NT2/D1 (cell line): Measurements from ENCODE around the gene GRM7.

Source experiments
- YY1 ChIP-seq: IDR thresholded peaks from 2 replicates; pipeline ENCODE4 v1.6.1; 2011; ENCODE audit not compliant: insufficient read length, insufficient read depth
- ZNF274 ChIP-seq: IDR thresholded peaks from 2 replicates; pipeline ENCODE4 v1.6.1; 2011; ENCODE audit warnings: mild to moderate bottlenecking, low read depth, low read length

DNA sequence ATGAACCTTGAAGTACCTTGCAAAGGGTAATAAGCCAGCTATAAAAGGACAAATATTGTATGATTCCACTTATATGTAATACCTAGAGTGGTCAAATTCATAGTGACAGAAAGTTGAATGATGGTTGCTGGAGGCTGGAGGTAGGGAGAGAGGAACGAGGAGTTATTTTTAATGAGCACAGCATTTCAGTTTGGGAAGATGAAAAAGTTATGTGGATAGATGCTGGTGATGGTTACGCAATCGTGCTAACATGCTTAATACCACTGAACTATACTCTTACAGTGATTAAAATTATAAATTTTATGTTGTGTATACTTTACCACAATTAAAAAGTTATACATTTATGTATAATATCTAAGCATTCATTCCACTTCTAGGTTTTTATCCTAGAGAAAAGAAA is 168.6 kb downstream of the GRM7 start:
- TF ChIP-seq YY1 (no peak), ZNF274 (no peak)
